Peyer's patch (tissue), 4 donors: Measurements from ENCODE around the gene TMEM18. TPM values are rescaled to one million over a fixed set of nuclear protein-coding genes. Genes with fewer than 3 reads are reported as not detected.

Experiments
- DNase-seq, 3 donors: peaks; one replicate each; pipeline ENCODE4 v3.0.0-alpha.2; 2017 to 2019
- H3K27ac ChIP-seq, 4 donors: fragments of 200-600 bp; sonication (generic); one replicate each; pipeline ENCODE4 v1.5.1; 2016 to 2019
- H3K27me3 ChIP-seq, 2 donors: fragments of 200-600 bp; sonication (generic); one replicate each; pipeline ENCODE4 v1.5.1; 2019
- H3K36me3 ChIP-seq, 3 donors: fragments of 200-600 bp; sonication (generic); one replicate each; pipeline ENCODE4 v1.5.1; 2016 to 2019
- H3K4me1 ChIP-seq, 4 donors: fragments of 200-600 bp; sonication (generic); one replicate each; pipeline ENCODE4 v1.5.1; 2016 to 2019
- H3K4me3 ChIP-seq, 4 donors: fragments of 200-600 bp; sonication (generic); 1 replicate in 3 of 4; 2 replicates in 1 of 4; pipeline ENCODE4 v1.5.1; 2016 to 2019; ENCODE audit warnings: mild to moderate bottlenecking in 1 of 4
- H3K9me3 ChIP-seq, 4 donors: fragments of 200-600 bp; sonication (generic); one replicate each; pipeline ENCODE4 v1.5.1; 2016 to 2019; ENCODE audit warnings: mild to moderate bottlenecking in 1 of 4
- POLR2A ChIP-seq, 2 donors: fragments of 450-650 bp; IDR thresholded peaks; one replicate each; pipeline ENCODE4 v1.5.1; 2017; ENCODE audit warnings: antibody characterized with exemption in 2 of 2, mild to moderate bottlenecking in 2 of 2, moderate library complexity in 2 of 2
- total RNA-seq, 4 donors: library from RNA; depleted of rRNA; stranded (reverse); fragments of >200 nt; gene quantifications; one replicate each; pipeline ENCODE4 v1.1.0, GENCODE V29; 2016
- TF ChIP-seq, protein P1 (sequence below), 6 experiments: fragments of 450-650 bp in 4 of 6; fragments of 200-600 bp in 2 of 6; sonication (generic) in 1 of 6; IDR thresholded peaks; one replicate each; pipeline ENCODE4 v1.5.1; 2017 to 2019; ENCODE audit warnings: antibody characterized with exemption in 6 of 6, mild to moderate bottlenecking in 3 of 6, moderate library complexity in 1 of 6

The TMEM18 gene
- total RNA-seq, 4 donors from 2014 or later = 13.9 to 22.8 (median 16.4) TPM

DNA sequence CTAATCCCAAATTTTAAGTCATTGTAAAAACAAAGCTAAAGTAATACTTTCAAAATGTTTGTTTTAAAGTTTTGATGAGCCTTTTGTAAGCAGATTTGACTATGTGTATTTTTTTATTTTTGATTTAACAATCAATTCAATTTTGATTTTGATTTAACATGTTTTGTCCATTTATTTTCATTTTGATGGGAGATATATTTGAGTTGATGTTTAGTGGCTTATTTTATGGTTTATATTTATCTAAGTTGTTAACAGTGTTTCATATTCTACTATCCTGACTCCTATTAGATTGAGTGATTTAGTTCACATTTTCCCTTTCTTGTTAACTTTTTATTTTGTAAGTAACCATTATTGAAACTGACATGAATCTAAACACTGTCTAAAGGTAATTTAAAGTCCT lies 44.7 kb downstream of the TMEM18 start:
- TF ChIP-seq, protein P1, sequence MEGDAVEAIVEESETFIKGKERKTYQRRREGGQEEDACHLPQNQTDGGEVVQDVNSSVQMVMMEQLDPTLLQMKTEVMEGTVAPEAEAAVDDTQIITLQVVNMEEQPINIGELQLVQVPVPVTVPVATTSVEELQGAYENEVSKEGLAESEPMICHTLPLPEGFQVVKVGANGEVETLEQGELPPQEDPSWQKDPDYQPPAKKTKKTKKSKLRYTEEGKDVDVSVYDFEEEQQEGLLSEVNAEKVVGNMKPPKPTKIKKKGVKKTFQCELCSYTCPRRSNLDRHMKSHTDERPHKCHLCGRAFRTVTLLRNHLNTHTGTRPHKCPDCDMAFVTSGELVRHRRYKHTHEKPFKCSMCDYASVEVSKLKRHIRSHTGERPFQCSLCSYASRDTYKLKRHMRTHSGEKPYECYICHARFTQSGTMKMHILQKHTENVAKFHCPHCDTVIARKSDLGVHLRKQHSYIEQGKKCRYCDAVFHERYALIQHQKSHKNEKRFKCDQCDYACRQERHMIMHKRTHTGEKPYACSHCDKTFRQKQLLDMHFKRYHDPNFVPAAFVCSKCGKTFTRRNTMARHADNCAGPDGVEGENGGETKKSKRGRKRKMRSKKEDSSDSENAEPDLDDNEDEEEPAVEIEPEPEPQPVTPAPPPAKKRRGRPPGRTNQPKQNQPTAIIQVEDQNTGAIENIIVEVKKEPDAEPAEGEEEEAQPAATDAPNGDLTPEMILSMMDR (IDR thresholded peaks at IDR 0.05) = no peak
- no peak for TF ChIP-seq POLR2A (IDR thresholded peaks at IDR 0.05)

DNA sequence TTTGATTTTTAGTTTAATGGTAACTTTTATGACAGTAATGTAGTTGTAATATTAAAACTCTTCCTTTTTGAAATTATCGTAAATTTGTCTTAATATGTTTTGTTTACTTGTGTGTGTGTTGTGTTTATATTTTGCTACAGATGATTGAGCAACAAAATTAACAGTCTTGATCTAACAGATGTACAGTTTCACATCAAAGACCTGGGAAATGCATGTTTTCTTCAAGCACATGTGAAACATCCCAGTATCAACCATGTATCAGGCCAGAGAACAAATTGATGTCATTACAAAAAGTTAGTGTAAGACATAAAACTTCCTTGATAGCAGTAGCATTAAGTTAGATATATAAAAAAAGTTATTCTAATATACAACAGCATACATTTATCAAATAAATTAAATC lies 45.5 kb downstream of the TMEM18 start:
- no peak for DNase-seq
- H3K4me1 ChIP-seq = peaks cover 0 to 6% (median 1%) of the 10 kb centered on the region in 4 donors
- no peak overlapping the region for H3K27ac ChIP-seq
- no peaks in the 10 kb centered on the region for H3K36me3 ChIP-seq
- TF ChIP-seq, protein P1 (IDR thresholded peaks at IDR 0.05) = no peak
- TF ChIP-seq POLR2A (IDR thresholded peaks at IDR 0.05) = no peak
- no peaks in the 10 kb centered on the region for H3K9me3 ChIP-seq
- H3K27me3 ChIP-seq = no peaks in the 10 kb centered on the region
- H3K4me3 ChIP-seq = no peak overlapping the region

More for the DNA sequence above, 44.7 kb downstream of the TMEM18 start:
- Histone ChIP-seq H3K4me1 (peaks cover 0 to 11% (median 3%) of the 10 kb centered on the region in 4 donors), H3K9me3 (no peaks in the 10 kb centered on the region), H3K27ac (no peak overlapping the region), H3K4me3 (no peak overlapping the region), H3K36me3 (no peaks in the 10 kb centered on the region), H3K27me3 (no peaks in the 10 kb centered on the region)
- no peak for DNase-seq

DNA sequence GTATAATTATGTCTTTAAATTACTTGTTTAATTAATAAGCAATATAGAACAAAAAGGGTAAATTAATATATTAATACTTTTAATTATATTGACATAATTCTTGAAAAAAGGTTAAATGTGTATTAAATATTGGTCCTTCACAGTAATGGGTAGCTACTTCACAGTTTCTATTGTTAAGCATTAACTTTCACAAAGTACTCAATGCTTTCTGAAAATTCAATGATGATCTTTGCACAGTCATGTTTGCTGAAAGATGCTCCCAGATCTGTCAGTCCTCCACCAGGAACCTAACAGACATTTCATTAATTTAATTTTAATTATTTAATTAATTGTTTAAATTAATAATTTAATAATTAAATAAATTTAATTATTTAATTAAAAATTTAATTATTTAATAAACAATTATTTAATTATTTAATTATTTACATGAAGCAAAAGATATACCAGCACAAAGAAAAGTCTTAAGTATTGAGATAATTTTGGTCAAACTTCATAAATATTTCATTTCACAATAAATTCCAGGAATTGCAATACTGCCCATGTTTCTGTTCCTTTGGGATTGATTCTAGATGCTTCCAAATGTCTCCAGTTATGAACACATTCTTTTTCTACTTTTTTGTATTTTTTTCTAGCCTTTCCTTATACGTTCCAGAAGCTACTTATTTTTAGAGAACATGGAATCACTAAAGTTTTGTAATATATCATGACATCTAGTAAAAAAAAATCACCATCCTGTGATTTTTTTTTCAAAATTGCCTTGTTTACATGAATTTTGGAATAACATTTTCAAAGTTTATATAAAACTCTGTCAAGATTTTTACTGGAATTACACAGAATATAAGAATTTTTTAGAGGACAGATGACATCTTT lies 46.5 kb downstream of the TMEM18 start:
- TF ChIP-seq, protein P1 (IDR thresholded peaks at IDR 0.05) = no peak
- TF ChIP-seq POLR2A (IDR thresholded peaks at IDR 0.05) = no peak
- H3K27me3 ChIP-seq = no peaks in the 10 kb centered on the region
- no peak for DNase-seq
- H3K4me1 ChIP-seq = no peaks in the 10 kb centered on the region
- H3K4me3 ChIP-seq = no peak overlapping the region
- no peaks in the 10 kb centered on the region for H3K9me3 ChIP-seq
- no peak overlapping the region for H3K27ac ChIP-seq
- no peaks in the 10 kb centered on the region for H3K36me3 ChIP-seq

DNA sequence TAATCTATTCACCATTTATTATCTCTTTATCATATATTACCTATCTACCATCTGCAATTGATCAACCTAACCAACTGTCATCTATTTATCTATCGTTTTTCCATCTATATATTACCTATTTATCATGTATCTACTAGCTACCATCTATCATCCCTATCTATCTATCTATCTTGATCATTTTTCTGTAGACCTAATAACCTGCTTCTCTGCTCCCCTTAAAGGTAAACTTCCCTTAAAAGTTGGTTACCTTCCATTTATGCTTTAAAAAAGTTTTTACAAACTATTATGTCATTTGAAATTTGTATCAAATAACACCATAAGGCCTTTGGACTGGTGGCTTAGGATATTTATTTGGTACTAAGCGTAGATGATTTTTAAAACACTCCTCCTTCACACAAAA lies 47.2 kb downstream of the TMEM18 start:
- Histone ChIP-seq H3K9me3 (no peaks in the 10 kb centered on the region), H3K27me3 (no peaks in the 10 kb centered on the region), H3K4me1 (no peaks in the 10 kb centered on the region), H3K27ac (no peak overlapping the region), H3K36me3 (no peaks in the 10 kb centered on the region), H3K4me3 (no peak overlapping the region)
- DNase-seq = no peak
- no peak for TF ChIP-seq POLR2A (IDR thresholded peaks at IDR 0.05)
- TF ChIP-seq, protein P1 (IDR thresholded peaks at IDR 0.05) = no peak

DNA sequence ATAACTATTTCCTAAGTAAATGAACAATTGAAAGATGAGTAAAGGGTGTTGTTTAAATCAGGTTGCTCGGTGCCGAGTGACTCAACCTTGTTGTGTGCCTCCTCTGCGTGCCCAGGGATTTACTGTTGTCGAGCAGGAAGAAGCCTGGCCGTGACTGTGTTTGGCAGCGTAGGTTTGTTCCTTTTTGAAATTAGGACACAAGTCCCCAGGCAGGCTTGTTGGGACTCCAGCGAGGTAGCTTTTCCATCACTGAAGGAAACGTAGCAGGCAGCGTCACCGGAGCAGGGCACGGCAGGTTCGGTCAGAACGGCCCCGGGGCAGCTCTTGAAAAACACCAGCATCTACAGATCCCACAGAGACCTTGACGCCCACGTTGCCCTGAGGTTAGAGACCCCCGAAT lies 48.6 kb downstream of the TMEM18 start:
- Histone ChIP-seq H3K36me3 (no peaks in the 10 kb centered on the region), H3K9me3 (no peaks in the 10 kb centered on the region), H3K4me1 (no peaks in the 10 kb centered on the region), H3K27ac (no peak overlapping the region), H3K27me3 (no peaks in the 10 kb centered on the region), H3K4me3 (no peak overlapping the region)
- no peak for TF ChIP-seq POLR2A (IDR thresholded peaks at IDR 0.05)
- TF ChIP-seq, protein P1 (IDR thresholded peaks at IDR 0.05) = no peak
- DNase-seq = no peak
